IMR-90 (cell line): ENCODE data around the gene MIB1.

Experiments used
- BHLHE40 ChIP-seq: fragments of 150-350 bp; IDR thresholded peaks from 2 replicates; pipeline ENCODE4 v1.6.1; 2016; ENCODE audit warnings: mild to moderate bottlenecking, low read depth, low read length
- TF ChIP-seq, protein P1 (sequence below): conservative IDR thresholded peaks from 2 replicates; pipeline ENCODE4 v1.5.1; 2012; ENCODE audit warnings: mild to moderate bottlenecking, low read depth, low read length, improper control_type of control experiment

- TF ChIP-seq BHLHE40: no peak
- TF ChIP-seq, protein P1, sequence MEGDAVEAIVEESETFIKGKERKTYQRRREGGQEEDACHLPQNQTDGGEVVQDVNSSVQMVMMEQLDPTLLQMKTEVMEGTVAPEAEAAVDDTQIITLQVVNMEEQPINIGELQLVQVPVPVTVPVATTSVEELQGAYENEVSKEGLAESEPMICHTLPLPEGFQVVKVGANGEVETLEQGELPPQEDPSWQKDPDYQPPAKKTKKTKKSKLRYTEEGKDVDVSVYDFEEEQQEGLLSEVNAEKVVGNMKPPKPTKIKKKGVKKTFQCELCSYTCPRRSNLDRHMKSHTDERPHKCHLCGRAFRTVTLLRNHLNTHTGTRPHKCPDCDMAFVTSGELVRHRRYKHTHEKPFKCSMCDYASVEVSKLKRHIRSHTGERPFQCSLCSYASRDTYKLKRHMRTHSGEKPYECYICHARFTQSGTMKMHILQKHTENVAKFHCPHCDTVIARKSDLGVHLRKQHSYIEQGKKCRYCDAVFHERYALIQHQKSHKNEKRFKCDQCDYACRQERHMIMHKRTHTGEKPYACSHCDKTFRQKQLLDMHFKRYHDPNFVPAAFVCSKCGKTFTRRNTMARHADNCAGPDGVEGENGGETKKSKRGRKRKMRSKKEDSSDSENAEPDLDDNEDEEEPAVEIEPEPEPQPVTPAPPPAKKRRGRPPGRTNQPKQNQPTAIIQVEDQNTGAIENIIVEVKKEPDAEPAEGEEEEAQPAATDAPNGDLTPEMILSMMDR: no peak
Observed at GRCh38 chr18:21769206-21769605, 28.6 kb downstream of the MIB1 start.
